K562 (cell line): Measurements from ENCODE around the gene ABT1. TPM values are rescaled to one million over a fixed set of nuclear protein-coding genes. Genes with fewer than 3 reads are reported as not detected.

Source experiments
- ATF1 ChIP-seq, 2 experiments: fragments of 450-650 bp in 1 of 2; IDR thresholded peaks; 2 replicates each; pipeline ENCODE4 v1.6.1; 2016; ENCODE audit warnings: missing compliant biosample characterization in 1 of 2, missing genetic modification characterization in 1 of 2
- ATF4 ChIP-seq: fragments of 450-650 bp; formaldehyde crosslinking; IDR thresholded peaks from 2 replicates; pipeline ENCODE4 v1.4.0; 2022; ENCODE audit warnings: mild to moderate bottlenecking, moderate library complexity
- BACH1 ChIP-seq: fragments of 200-800 bp; sonication (Bioruptor generic); IDR thresholded peaks from 2 replicates; pipeline ENCODE4 v1.6.1; 2016; ENCODE audit warnings: missing genetic modification characterization, missing compliant biosample characterization
- CBX5 ChIP-seq: IDR thresholded peaks from 2 replicates; pipeline ENCODE4 v1.6.1; 2014; ENCODE audit warnings: low read depth, borderline replicate concordance
- KDM1A ChIP-seq, 2 experiments: fragments of 450-650 bp; IDR thresholded peaks; 2 replicates each; pipeline ENCODE4 v1.6.1; 2016; ENCODE audit warnings: mild to moderate bottlenecking in 2 of 2
- KLF13 ChIP-seq: fragments of 450-650 bp; IDR thresholded peaks from 2 replicates; pipeline ENCODE4 v1.6.1; 2016; ENCODE audit warnings: missing genetic modification characterization, low read depth, mild to moderate bottlenecking, missing compliant biosample characterization, moderate library complexity, borderline replicate concordance
- MAFF ChIP-seq: IDR thresholded peaks from 2 replicates; pipeline ENCODE4 v1.6.1; 2012; ENCODE audit warnings: low read length, improper control_type of control experiment
- MNT ChIP-seq, 2 experiments: fragments of 450-650 bp; conservative IDR thresholded peaks; 2 replicates each; pipeline ENCODE4 v1.6.1; 2017; ENCODE audit warnings: mild to moderate bottlenecking in 2 of 2, moderate library complexity in 2 of 2
- NR4A1 ChIP-seq, 2 experiments: fragments of 250-450 bp in 1 of 2; fragments of 450-650 bp in 1 of 2; sonication (Bioruptor Pico) in 1 of 2; IDR thresholded peaks; 2 replicates each; pipeline versions ENCODE4 v1.4.0 to v1.6.1; 2016 to 2020; ENCODE audit warnings: mild to moderate bottlenecking in 2 of 2, missing compliant biosample characterization in 1 of 2, missing genetic modification characterization in 1 of 2, moderate library complexity in 1 of 2
- POLR2G ChIP-seq: fragments of 200-400 bp; formaldehyde crosslinking; IDR thresholded peaks from 2 replicates; pipeline ENCODE4 v1.6.1; 2017; ENCODE audit warnings: low read depth, mild to moderate bottlenecking, antibody characterized with exemption, low read length, moderate library complexity
- SIN3A ChIP-seq, 2 experiments: fragments of 150-350 bp in 1 of 2; IDR thresholded peaks; 2 replicates each; pipeline ENCODE4 v1.6.1; 2011 to 2016; ENCODE audit warnings: borderline replicate concordance in 2 of 2, low read depth in 2 of 2, low read length in 2 of 2, mild to moderate bottlenecking in 2 of 2, moderate library complexity in 2 of 2; ENCODE audit not compliant: control insufficient read depth in 1 of 2
- SMAD2 ChIP-seq: fragments of 150-350 bp; IDR thresholded peaks from 2 replicates; pipeline ENCODE4 v1.6.1; 2014; ENCODE audit warnings: low read depth, mild to moderate bottlenecking, low read length
- TOE1 ChIP-seq, 2 experiments: fragments of 450-650 bp in 1 of 2; sonication (generic) in 1 of 2; formaldehyde crosslinking in 1 of 2; IDR thresholded peaks; 2 replicates each; pipeline versions ENCODE4 v1.7.1 to v1.8.0; 2016 to 2022; ENCODE audit warnings: borderline replicate concordance in 2 of 2, mild to moderate bottlenecking in 2 of 2, antibody characterized with exemption in 1 of 2, inconsistent platforms in 1 of 2, low read depth in 1 of 2, missing genetic modification reagents in 1 of 2, moderate library complexity in 1 of 2
- TSC22D4 ChIP-seq: fragments of 450-650 bp; IDR thresholded peaks from 2 replicates; pipeline ENCODE4 v1.6.1; 2016; ENCODE audit warnings: missing genetic modification characterization, missing biosample characterization, control low read depth
- ZBTB1 ChIP-seq: sonication (generic); formaldehyde crosslinking; IDR thresholded peaks from 2 replicates; pipeline ENCODE4 v1.8.1; 2023; ENCODE audit warnings: missing genetic modification reagents, low read depth, mild to moderate bottlenecking, borderline replicate concordance
- ZBTB8A ChIP-seq: fragments of 450-650 bp; IDR thresholded peaks from 2 replicates; pipeline ENCODE4 v1.6.1; 2018; ENCODE audit warnings: mild to moderate bottlenecking, moderate library complexity; ENCODE audit not compliant: partially characterized antibody
- ZKSCAN1 ChIP-seq: fragments of 150-350 bp; IDR thresholded peaks from 2 replicates; pipeline ENCODE4 v1.6.1; 2016; ENCODE audit warnings: low read depth, low read length
- ZNF197 ChIP-seq: fragments of 200-800 bp; sonication (Bioruptor generic); IDR thresholded peaks from 2 replicates; pipeline ENCODE4 v1.6.1; 2016; ENCODE audit warnings: low read depth, missing genetic modification characterization, missing compliant biosample characterization
- ZNF280B ChIP-seq: fragments of 250-450 bp; sonication (Bioruptor Pico); IDR thresholded peaks from 2 replicates; pipeline ENCODE4 v1.5.1; 2021; ENCODE audit warnings: mild to moderate bottlenecking
- ZNF398 ChIP-seq: fragments of 250-450 bp; sonication (Bioruptor Pico); IDR thresholded peaks from 2 replicates; pipeline ENCODE4 v1.8.0; 2021; ENCODE audit warnings: moderate library complexity, mild to moderate bottlenecking, inconsistent platforms
- polyA plus RNA-seq, 8 experiments: library from polyadenylated mRNA; depleted of rRNA in 4 of 8; stranded (reverse) in 5 of 8; unstranded in 3 of 8; fragments of >200 nt; fragmentation: Nextera tagmentation in 2 of 8; fragmentation: Illumina TruSeq in 1 of 8; extraction: Ambion mirVana in 2 of 8; extraction: Trizol in 1 of 8; gene quantifications; 2 replicates each; pipeline versions ENCODE4 v1.2.1 to v1.2.3, GENCODE V29; 2011 to 2014; ENCODE audit warnings: inconsistent platforms in 1 of 8, missing spikeins in 1 of 8
- total RNA-seq, 7 experiments: library from RNA; depleted of rRNA in 6 of 7; stranded (reverse); fragments of >200 nt in 6 of 7; fragmentation: Illumina TruSeq in 2 of 7; extraction: Trizol in 2 of 7; gene quantifications; 2 replicates each; pipeline versions ENCODE4 v1.2.1 to v1.2.3, GENCODE V29; 2011 to 2021; ENCODE audit warnings: low replicate concordance in 1 of 7

The ABT1 gene
- total and polyA plus RNA-seq, 9 of the 15 experiments (the other 6 are each of a cell fraction or from before 2014, with no cell fraction given) = 8.8 to 52.7 (median 40.7) TPM

GRCh38 chr6:26596579-26597388 is at the start of gene ABT1 (continued):
- TF ChIP-seq NR4A1 (CRISPR knock-in tag; IDR thresholded peaks at IDR 0.05) (no peak), NR4A1 (tag; IDR thresholded peaks at IDR 0.05) (0 out of 2 replicates have a peak, but pooled peaks have one; percentile 58), ATF4 (CRISPR knock-in tag) (no peak), ATF1 (CRISPR knock-in tag; IDR thresholded peaks at IDR 0.05) (peak; percentile 96), ATF1 (tag; IDR thresholded peaks at IDR 0.05) (peak; percentile 99), TSC22D4 (tag) (no peak), ZNF398 (no peak), ZNF280B (CRISPR knock-in tag) (no peak), CBX5 (no peak), ZBTB1 (CRISPR knock-in tag) (no peak), KLF13 (tag) (peak; percentile 90), ZKSCAN1 (peak; percentile 65), MNT (conservative IDR thresholded peaks at IDR 0.05) (peak; percentile 93 to 98), BACH1 (tag) (peak; percentile 96), SIN3A (IDR thresholded peaks at IDR 0.05; ENCODE audit: borderline replicate concordance in 2 of 2, control insufficient read depth in 1 of 2, low read depth in 2 of 2, low read length in 2 of 2) (peak; percentile 79 to 91; a peak in 3 of 4 replicates), SMAD2 (no peak), KDM1A (IDR thresholded peaks at IDR 0.05) (no peak), TOE1 (IDR thresholded peaks at IDR 0.05; ENCODE audit: borderline replicate concordance) (0 out of 2 replicates have a peak, but pooled peaks have one; percentile 23), TOE1 (CRISPR knock-in tag; IDR thresholded peaks at IDR 0.05; ENCODE audit: borderline replicate concordance, low read depth) (no peak), ZBTB8A (no peak), ZNF197 (CRISPR knock-in tag) (no peak), MAFF (no peak), POLR2G (peak; percentile 91)
